ENCODE results near the gene ETV6. TPM values are rescaled to one million over a fixed set of nuclear protein-coding genes. Genes with fewer than 3 reads are reported as not detected.

ETV6 gene
- total RNA-seq, 2 experiments from 2014 or later = 17.1 to 19.3 TPM

DNA sequence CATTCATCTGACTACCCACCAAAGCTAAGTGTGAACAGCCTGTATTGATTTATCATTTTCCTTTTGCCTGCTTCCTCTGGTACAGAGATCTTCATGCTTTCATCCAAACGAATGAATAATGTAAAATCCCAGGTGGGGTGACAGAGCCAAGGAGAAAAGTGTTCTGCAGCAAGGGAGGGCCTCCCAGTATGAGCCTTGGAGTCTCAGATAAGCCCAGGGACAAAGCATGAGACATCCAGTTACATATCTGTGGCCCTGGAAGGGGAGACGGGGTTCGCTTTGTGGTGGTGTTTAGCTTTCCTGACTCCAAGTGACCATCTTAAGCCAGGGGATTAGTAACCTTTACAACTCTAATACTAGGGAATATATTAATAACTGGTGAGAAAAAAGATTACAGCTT is 177.1 kb downstream of the ETV6 start:
- no peak for TF ChIP-seq EZH2phosphoT487 (IDR thresholded peaks at IDR 0.05; ENCODE audit: borderline replicate concordance, low read depth, low read length)
- TF ChIP-seq, protein P1, sequence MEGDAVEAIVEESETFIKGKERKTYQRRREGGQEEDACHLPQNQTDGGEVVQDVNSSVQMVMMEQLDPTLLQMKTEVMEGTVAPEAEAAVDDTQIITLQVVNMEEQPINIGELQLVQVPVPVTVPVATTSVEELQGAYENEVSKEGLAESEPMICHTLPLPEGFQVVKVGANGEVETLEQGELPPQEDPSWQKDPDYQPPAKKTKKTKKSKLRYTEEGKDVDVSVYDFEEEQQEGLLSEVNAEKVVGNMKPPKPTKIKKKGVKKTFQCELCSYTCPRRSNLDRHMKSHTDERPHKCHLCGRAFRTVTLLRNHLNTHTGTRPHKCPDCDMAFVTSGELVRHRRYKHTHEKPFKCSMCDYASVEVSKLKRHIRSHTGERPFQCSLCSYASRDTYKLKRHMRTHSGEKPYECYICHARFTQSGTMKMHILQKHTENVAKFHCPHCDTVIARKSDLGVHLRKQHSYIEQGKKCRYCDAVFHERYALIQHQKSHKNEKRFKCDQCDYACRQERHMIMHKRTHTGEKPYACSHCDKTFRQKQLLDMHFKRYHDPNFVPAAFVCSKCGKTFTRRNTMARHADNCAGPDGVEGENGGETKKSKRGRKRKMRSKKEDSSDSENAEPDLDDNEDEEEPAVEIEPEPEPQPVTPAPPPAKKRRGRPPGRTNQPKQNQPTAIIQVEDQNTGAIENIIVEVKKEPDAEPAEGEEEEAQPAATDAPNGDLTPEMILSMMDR (conservative IDR thresholded peaks at IDR 0.05; ENCODE audit: low read length) = no peak
- CTCF ChIA-PET (ENCODE audit: unreplicated experiment) = no interaction called here
- Histone ChIP-seq H3K27ac (ENCODE audit: low read depth, low read length, poor library complexity, severe bottlenecking) (no peak overlapping the region), H3K36me3 (ENCODE audit: insufficient read depth, low read length) (no peaks in the 10 kb centered on the region; the same call in none of the 2 replicates), H3K4me2 (ENCODE audit: low read length) (no peak overlapping the region), H2AFZ (ENCODE audit: low read length) (no peak overlapping the region), H3K79me2 (ENCODE audit: insufficient read depth, low read depth, low read length) (no peaks in the 10 kb centered on the region), H4K20me1 (ENCODE audit: insufficient read depth, low read length) (no peaks in the 10 kb centered on the region), H3K4me3 (ENCODE audit: low read depth, low read length, poor library complexity, severe bottlenecking) (no peak overlapping the region), H3K4me1 (ENCODE audit: insufficient read depth, low read length, poor library complexity, severe bottlenecking) (peaks cover 80% of the 10 kb centered on the region), H3K9me2 (ENCODE audit: insufficient read depth, low read length) (no peaks in the 10 kb centered on the region), H3K9me3 (ENCODE audit: low read length) (no peaks in the 10 kb centered on the region)
- BruUV-seq (replicated peaks) = no TSS peak
- DNase-seq (ENCODE audit: low spot score) = no peak
- intact Hi-C loops (cut with micrococcal nuclease; ENCODE audit: unreplicated experiment) = no loop called here
- POLR2A ChIA-PET = interaction anchor here (0.9 kb wide), 1 partner anchor 65 kb away, joined by 6 read pairs; no protein-coding TSS in a partner anchor

DNA sequence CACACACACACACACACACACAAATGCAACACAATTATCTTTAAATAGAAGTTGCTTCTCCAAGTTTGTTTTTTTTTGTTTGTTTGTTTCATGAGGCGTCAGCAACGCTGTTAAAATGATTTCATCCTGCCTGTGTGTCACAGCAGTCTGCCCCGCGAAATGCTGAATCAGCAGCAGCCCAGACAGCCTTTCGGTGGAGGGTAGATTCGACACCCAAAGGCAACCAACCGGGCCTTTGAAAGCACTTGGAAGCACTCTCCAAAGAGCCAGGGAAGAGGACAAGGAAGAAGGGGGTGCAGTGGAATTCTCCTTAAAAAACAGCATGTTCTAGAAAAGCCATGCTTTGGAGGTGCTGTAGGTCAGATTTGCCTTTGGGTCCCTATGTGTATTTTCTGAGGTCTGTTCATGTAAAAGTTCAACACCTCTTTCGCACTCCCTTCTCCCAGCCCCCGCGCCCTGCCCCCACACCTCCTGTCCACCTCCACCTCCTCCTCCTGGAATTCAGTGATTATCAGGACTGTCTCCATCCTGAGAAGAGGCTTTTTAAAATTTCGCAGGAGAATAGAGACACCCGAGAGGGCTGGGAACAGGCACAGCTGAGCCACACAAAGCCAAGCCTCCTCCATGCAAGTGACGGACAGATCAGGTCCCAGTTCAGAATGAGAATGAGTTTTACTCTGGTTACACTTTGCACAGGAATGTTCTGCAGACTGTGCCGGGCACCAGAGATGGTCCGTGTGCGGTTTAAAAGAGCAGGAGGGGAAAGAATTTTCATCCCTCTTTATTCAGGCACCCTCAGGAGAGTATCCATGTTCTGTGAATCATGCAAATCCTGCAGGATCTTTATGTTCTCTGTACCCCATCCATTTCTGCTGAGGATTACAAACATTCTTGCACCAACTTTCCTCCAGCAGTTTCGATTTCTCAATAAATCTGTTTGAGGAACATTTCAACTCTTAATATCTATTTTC is 177.9 kb downstream of the ETV6 start:
- TF ChIP-seq EZH2phosphoT487 (IDR thresholded peaks at IDR 0.05; ENCODE audit: borderline replicate concordance, low read depth, low read length) = no peak
- TF ChIP-seq, protein P1 (conservative IDR thresholded peaks at IDR 0.05; ENCODE audit: low read length) = no peak
- no peaks in the 10 kb centered on the region for H3K79me2 ChIP-seq (ENCODE audit: insufficient read depth, low read depth, low read length)
- intact Hi-C loops (cut with micrococcal nuclease; ENCODE audit: unreplicated experiment) = no loop called here
- ChIA-PET POLR2A (no interaction called here), CTCF (ENCODE audit: unreplicated experiment) (no interaction called here)
- no TSS peak for BruUV-seq (replicated peaks)
- H3K27ac ChIP-seq (ENCODE audit: low read depth, low read length, poor library complexity, severe bottlenecking) = no peak overlapping the region
- no peak overlapping the region for H3K4me3 ChIP-seq (ENCODE audit: low read depth, low read length, poor library complexity, severe bottlenecking)
- no peaks in the 10 kb centered on the region for H3K9me2 ChIP-seq (ENCODE audit: insufficient read depth, low read length)
- no peaks in the 10 kb centered on the region; the same call in none of the 2 replicates for H3K36me3 ChIP-seq (ENCODE audit: insufficient read depth, low read length)
- DNase-seq (ENCODE audit: low spot score) = no peak
- no peaks in the 10 kb centered on the region for H4K20me1 ChIP-seq (ENCODE audit: insufficient read depth, low read length)
- peaks cover 72% of the 10 kb centered on the region for H3K4me1 ChIP-seq (ENCODE audit: insufficient read depth, low read length, poor library complexity, severe bottlenecking)
- H3K4me2 ChIP-seq (ENCODE audit: low read length) = peak overlapping the region; percentile 31; the same call in 1 of the 2 replicates
- no peak overlapping the region for H2AFZ ChIP-seq (ENCODE audit: low read length)
- H3K9me3 ChIP-seq (ENCODE audit: low read length) = no peaks in the 10 kb centered on the region
